Measurements from ENCODE around the gene TWF1. TPM values are rescaled to one million over a fixed set of nuclear protein-coding genes. Genes with fewer than 3 reads are reported as not detected.
A peak's percentile ranks its signal among the peaks of the same experiment; 100 is the strongest.

Gene TWF1
- total RNA-seq, 1 donor from 2014 or later: 42.9 TPM

- H3K9me3 Mint-ChIP-seq: no peaks in the 10 kb centered on the region
- no peaks in the 10 kb centered on the region for H3K36me3 Mint-ChIP-seq (ENCODE audit: low read depth)
- no peak for TF ChIP-seq CTCF (conservative IDR thresholded peaks at IDR 0.05)
- H3K4me3 Mint-ChIP-seq: no peak overlapping the region
- peaks cover 7% of the 10 kb centered on the region for H3K27me3 Mint-ChIP-seq (ENCODE audit: low read depth)
- DNase-seq (ENCODE audit: low read depth, low spot score): no peak
- H3K4me1 Mint-ChIP-seq: peaks cover 6% of the 10 kb centered on the region
- no peak overlapping the region for H3K27ac Mint-ChIP-seq (ENCODE audit: unreplicated experiment)
Measured at GRCh38 chr12:43816168-43816567, 10.1 kb upstream of the TWF1 start.

GRCh38 chr12:43815416-43815815 lies 9.3 kb upstream of the TWF1 start:
- no peaks in the 10 kb centered on the region for H3K36me3 Mint-ChIP-seq (ENCODE audit: low read depth)
- peaks cover 6% of the 10 kb centered on the region for H3K4me1 Mint-ChIP-seq
- H3K9me3 Mint-ChIP-seq: no peaks in the 10 kb centered on the region
- H3K27me3 Mint-ChIP-seq (ENCODE audit: low read depth): peaks cover 10% of the 10 kb centered on the region
- H3K4me3 Mint-ChIP-seq: no peak overlapping the region
- no peak overlapping the region for H3K27ac Mint-ChIP-seq (ENCODE audit: unreplicated experiment)
- TF ChIP-seq CTCF (conservative IDR thresholded peaks at IDR 0.05): no peak
- no peak for DNase-seq (ENCODE audit: low read depth, low spot score)

- H3K4me1 Mint-ChIP-seq: peaks cover 6% of the 10 kb centered on the region
- H3K27me3 Mint-ChIP-seq (ENCODE audit: low read depth): peaks cover 10% of the 10 kb centered on the region
- TF ChIP-seq CTCF (conservative IDR thresholded peaks at IDR 0.05): no peak
- no peaks in the 10 kb centered on the region for H3K9me3 Mint-ChIP-seq
- H3K36me3 Mint-ChIP-seq (ENCODE audit: low read depth): no peaks in the 10 kb centered on the region
- no peak overlapping the region for H3K4me3 Mint-ChIP-seq
- no peak overlapping the region for H3K27ac Mint-ChIP-seq (ENCODE audit: unreplicated experiment)
- no peak for DNase-seq (ENCODE audit: low read depth, low spot score)
Measured at GRCh38 chr12:43812926-43813325, 6.8 kb upstream of the TWF1 start.

GRCh38 chr12:43812057-43812456 lies 5.9 kb upstream of the TWF1 start:
- no peaks in the 10 kb centered on the region for H3K9me3 Mint-ChIP-seq
- no peak for DNase-seq (ENCODE audit: low read depth, low spot score)
- peaks cover 10% of the 10 kb centered on the region for H3K27me3 Mint-ChIP-seq (ENCODE audit: low read depth)
- H3K4me3 Mint-ChIP-seq: no peak overlapping the region
- no peak for TF ChIP-seq CTCF (conservative IDR thresholded peaks at IDR 0.05)
- H3K27ac Mint-ChIP-seq (ENCODE audit: unreplicated experiment): no peak overlapping the region
- H3K36me3 Mint-ChIP-seq (ENCODE audit: low read depth): no peaks in the 10 kb centered on the region
- H3K4me1 Mint-ChIP-seq: peaks cover 11% of the 10 kb centered on the region

- H3K36me3 Mint-ChIP-seq (ENCODE audit: low read depth): peaks cover 3% of the 10 kb centered on the region
- no peaks in the 10 kb centered on the region for H3K9me3 Mint-ChIP-seq
- H3K4me3 Mint-ChIP-seq: peak overlapping the region; percentile 98
- H3K27ac Mint-ChIP-seq (ENCODE audit: unreplicated experiment): no peak overlapping the region
- TF ChIP-seq CTCF (conservative IDR thresholded peaks at IDR 0.05): no peak
- peaks cover 4% of the 10 kb centered on the region for H3K27me3 Mint-ChIP-seq (ENCODE audit: low read depth)
- no peak for DNase-seq (ENCODE audit: low read depth, low spot score)
- H3K4me1 Mint-ChIP-seq: peaks cover 34% of the 10 kb centered on the region
Measured at GRCh38 chr12:43807386-43807785, 1.3 kb upstream of the TWF1 start.

- H3K9me3 Mint-ChIP-seq: no peaks in the 10 kb centered on the region
- DNase-seq (ENCODE audit: low read depth, low spot score): no peak
- H3K4me1 Mint-ChIP-seq: peaks cover 29% of the 10 kb centered on the region
Measured at GRCh38 chr12:43806737-43807072, 588 bp upstream of the TWF1 start.

More at GRCh38 chr12:43806737-43807072, 588 bp upstream of the TWF1 start:
- Mint-ChIP-seq H3K36me3 (ENCODE audit: low read depth) (peaks cover 3% of the 10 kb centered on the region), H3K27ac (ENCODE audit: unreplicated experiment) (peak overlapping the region; percentile 100), H3K27me3 (ENCODE audit: low read depth) (peaks cover 4% of the 10 kb centered on the region), H3K4me3 (peak overlapping the region; percentile 98)
- TF ChIP-seq CTCF (conservative IDR thresholded peaks at IDR 0.05): no peak
